ENCODE data around the gene IL17B. TPM values are rescaled to one million over a fixed set of nuclear protein-coding genes. Genes with fewer than 3 reads are reported as not detected.
A peak's percentile ranks its signal among the peaks of the same experiment; 100 is the strongest.

Gene IL17B
- 1.5 and 3.3 TPM in 2 replicates for total RNA-seq (2014; rRNA removed; shearing (Covaris generic))

GRCh38 chr5:149379177-149379761 is at the start of gene IL17B:
TSS of gene IL17B (minus strand) at chr5:149379292. CDS start at chr5:149379225, 67 bp downstream.
- Histone ChIP-seq H3K27me3 (no peaks in the 10 kb centered on the region), H3K36me3 (no peaks in the 10 kb centered on the region), H3K4me1 (peaks cover 5% of the 10 kb centered on the region; the same call in 1 of the 2 replicates), H3K4me3 (peak within 1 kb of the TSS; percentile 39), H3K9me3 (replicated peaks) (no peaks in the 10 kb centered on the region), H3K27ac (no peak within 1 kb of the TSS; the same call in 1 of the 2 replicates)
- peak; percentile 52 to 56 for DNase-seq

- Histone ChIP-seq H3K36me3 (no peaks in the 10 kb centered on the region), H3K4me1 (no peaks in the 10 kb centered on the region; the same call in 1 of the 2 replicates), H3K27me3 (no peaks in the 10 kb centered on the region), H3K4me3 (no peak overlapping the region), H3K9me3 (replicated peaks) (no peaks in the 10 kb centered on the region), H3K27ac (no peak overlapping the region)
- no peak for DNase-seq
These were observed 48.9 kb upstream of the IL17B start for GRCh38 chr5:149428032-149428431.

GRCh38 chr5:149427374-149427773 is 48.3 kb upstream of the IL17B start:
- Histone ChIP-seq H3K27me3 (no peaks in the 10 kb centered on the region), H3K36me3 (no peaks in the 10 kb centered on the region), H3K27ac (no peak overlapping the region), H3K9me3 (replicated peaks) (no peaks in the 10 kb centered on the region), H3K4me3 (no peak overlapping the region), H3K4me1 (no peaks in the 10 kb centered on the region; the same call in 1 of the 2 replicates)
- DNase-seq = no peak

GRCh38 chr5:149426931-149427330 is 47.8 kb upstream of the IL17B start:
- Histone ChIP-seq H3K27ac (no peak overlapping the region), H3K4me3 (no peak overlapping the region), H3K4me1 (no peaks in the 10 kb centered on the region; the same call in 1 of the 2 replicates), H3K9me3 (replicated peaks) (no peaks in the 10 kb centered on the region), H3K27me3 (no peaks in the 10 kb centered on the region), H3K36me3 (no peaks in the 10 kb centered on the region)
- no peak for DNase-seq

GRCh38 chr5:149425729-149426128 is 46.6 kb upstream of the IL17B start:
- H3K4me1 ChIP-seq = no peaks in the 10 kb centered on the region; the same call in 1 of the 2 replicates
- no peaks in the 10 kb centered on the region for H3K36me3 ChIP-seq
- no peak overlapping the region for H3K4me3 ChIP-seq
- H3K27me3 ChIP-seq = no peaks in the 10 kb centered on the region
- H3K27ac ChIP-seq = no peak overlapping the region
- DNase-seq = no peak
- H3K9me3 ChIP-seq (replicated peaks) = no peaks in the 10 kb centered on the region

- Histone ChIP-seq H3K27ac (no peak overlapping the region), H3K36me3 (no peaks in the 10 kb centered on the region), H3K4me1 (no peaks in the 10 kb centered on the region; the same call in 1 of the 2 replicates), H3K27me3 (no peaks in the 10 kb centered on the region), H3K9me3 (replicated peaks) (no peaks in the 10 kb centered on the region), H3K4me3 (no peak overlapping the region)
- DNase-seq = no peak
These were observed 45.6 kb upstream of the IL17B start for GRCh38 chr5:149424371-149425315.

- Histone ChIP-seq H3K36me3 (no peaks in the 10 kb centered on the region), H3K27me3 (no peaks in the 10 kb centered on the region), H3K27ac (no peak overlapping the region), H3K4me3 (no peak overlapping the region), H3K4me1 (no peaks in the 10 kb centered on the region; the same call in 1 of the 2 replicates), H3K9me3 (replicated peaks) (no peaks in the 10 kb centered on the region)
- no peak for DNase-seq
These were observed 44.7 kb upstream of the IL17B start for GRCh38 chr5:149423794-149424268.

GRCh38 chr5:149423049-149423793 is 44.1 kb upstream of the IL17B start:
- peak overlapping the region; percentile 43 for H3K4me3 ChIP-seq
- no peak overlapping the region for H3K27ac ChIP-seq
- H3K9me3 ChIP-seq (replicated peaks) = no peaks in the 10 kb centered on the region
- no peaks in the 10 kb centered on the region for H3K27me3 ChIP-seq
- no peaks in the 10 kb centered on the region for H3K36me3 ChIP-seq
- H3K4me1 ChIP-seq = no peaks in the 10 kb centered on the region; the same call in 1 of the 2 replicates
- DNase-seq = no peak

GRCh38 chr5:149422366-149423048 is 43.4 kb upstream of the IL17B start:
- H3K27ac ChIP-seq = no peak overlapping the region
- H3K4me1 ChIP-seq = peaks cover under 1% of the 10 kb centered on the region; the same call in 1 of the 2 replicates
- H3K36me3 ChIP-seq = no peaks in the 10 kb centered on the region
- peak overlapping the region; percentile 43 for H3K4me3 ChIP-seq
- H3K9me3 ChIP-seq (replicated peaks) = no peaks in the 10 kb centered on the region
- peak; percentile 75 to 77 for DNase-seq
- no peaks in the 10 kb centered on the region for H3K27me3 ChIP-seq

GRCh38 chr5:149421834-149422233 is 42.7 kb upstream of the IL17B start:
- DNase-seq = no peak
- H3K27ac ChIP-seq = no peak overlapping the region
- H3K4me3 ChIP-seq = no peak overlapping the region
- no peaks in the 10 kb centered on the region for H3K9me3 ChIP-seq (replicated peaks)
- no peaks in the 10 kb centered on the region for H3K36me3 ChIP-seq
- no peaks in the 10 kb centered on the region for H3K27me3 ChIP-seq
- H3K4me1 ChIP-seq = peaks cover 3% of the 10 kb centered on the region; the same call in 1 of the 2 replicates

GRCh38 chr5:149421372-149421685 is 42.2 kb upstream of the IL17B start:
- H3K27ac ChIP-seq = no peak overlapping the region
- H3K36me3 ChIP-seq = no peaks in the 10 kb centered on the region

GRCh38 chr5:149420545-149421371 is 41.7 kb upstream of the IL17B start:
- H3K27ac ChIP-seq = no peak overlapping the region
- H3K9me3 ChIP-seq (replicated peaks) = no peaks in the 10 kb centered on the region
- no peak for DNase-seq
- H3K4me1 ChIP-seq = peaks cover 3% of the 10 kb centered on the region; the same call in 1 of the 2 replicates
- H3K36me3 ChIP-seq = no peaks in the 10 kb centered on the region
- no peaks in the 10 kb centered on the region for H3K27me3 ChIP-seq
- no peak overlapping the region for H3K4me3 ChIP-seq

More at GRCh38 chr5:149421372-149421685, 42.2 kb upstream of the IL17B start:
- no peaks in the 10 kb centered on the region for H3K27me3 ChIP-seq
- H3K4me1 ChIP-seq = peaks cover 3% of the 10 kb centered on the region; the same call in 1 of the 2 replicates
- no peak overlapping the region for H3K4me3 ChIP-seq
- no peaks in the 10 kb centered on the region for H3K9me3 ChIP-seq (replicated peaks)
- no peak for DNase-seq

GRCh38 chr5:149419859-149420544 is 40.9 kb upstream of the IL17B start:
- Histone ChIP-seq H3K4me3 (no peak overlapping the region), H3K27me3 (no peaks in the 10 kb centered on the region), H3K36me3 (no peaks in the 10 kb centered on the region), H3K9me3 (replicated peaks) (no peaks in the 10 kb centered on the region), H3K4me1 (peaks cover 3% of the 10 kb centered on the region; the same call in 1 of the 2 replicates), H3K27ac (no peak overlapping the region)
- DNase-seq = no peak
